ENCODE results near the gene PTPRQ.

DNA sequence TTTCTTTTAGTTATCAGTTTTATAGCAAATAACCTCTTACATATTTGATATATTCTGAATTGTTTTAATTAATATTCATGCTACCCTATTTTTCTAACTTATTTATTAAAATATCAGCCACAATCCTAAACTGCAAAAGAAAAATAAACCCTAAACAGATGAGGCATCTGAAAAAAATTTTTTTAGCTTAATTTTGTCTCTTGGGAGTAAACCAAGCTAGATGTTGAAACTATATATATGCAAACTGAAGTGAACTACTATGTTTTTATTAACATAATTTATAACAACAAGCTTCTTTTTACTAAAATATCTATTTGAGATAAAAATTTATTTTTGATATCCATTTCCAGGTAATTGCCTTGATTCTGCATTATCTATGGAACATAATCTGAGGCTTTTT, 87.6 kb downstream of the PTPRQ start:
- TF ChIP-seq, protein P1, sequence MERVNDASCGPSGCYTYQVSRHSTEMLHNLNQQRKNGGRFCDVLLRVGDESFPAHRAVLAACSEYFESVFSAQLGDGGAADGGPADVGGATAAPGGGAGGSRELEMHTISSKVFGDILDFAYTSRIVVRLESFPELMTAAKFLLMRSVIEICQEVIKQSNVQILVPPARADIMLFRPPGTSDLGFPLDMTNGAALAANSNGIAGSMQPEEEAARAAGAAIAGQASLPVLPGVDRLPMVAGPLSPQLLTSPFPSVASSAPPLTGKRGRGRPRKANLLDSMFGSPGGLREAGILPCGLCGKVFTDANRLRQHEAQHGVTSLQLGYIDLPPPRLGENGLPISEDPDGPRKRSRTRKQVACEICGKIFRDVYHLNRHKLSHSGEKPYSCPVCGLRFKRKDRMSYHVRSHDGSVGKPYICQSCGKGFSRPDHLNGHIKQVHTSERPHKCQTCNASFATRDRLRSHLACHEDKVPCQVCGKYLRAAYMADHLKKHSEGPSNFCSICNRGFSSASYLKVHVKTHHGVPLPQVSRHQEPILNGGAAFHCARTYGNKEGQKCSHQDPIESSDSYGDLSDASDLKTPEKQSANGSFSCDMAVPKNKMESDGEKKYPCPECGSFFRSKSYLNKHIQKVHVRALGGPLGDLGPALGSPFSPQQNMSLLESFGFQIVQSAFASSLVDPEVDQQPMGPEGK (CRISPR knock-in tag; IDR thresholded peaks at IDR 0.05; ENCODE audit: borderline replicate concordance): no peak
- TF ChIP-seq RARB (CRISPR knock-in tag; IDR thresholded peaks at IDR 0.05): no peak
- TF ChIP-seq ISL1 (CRISPR knock-in tag; IDR thresholded peaks at IDR 0.05): no peak
- TF ChIP-seq ARNTL (CRISPR knock-in tag; IDR thresholded peaks at IDR 0.05; ENCODE audit: borderline replicate concordance, low read depth): no peak
- no peak for TF ChIP-seq TCF4 (CRISPR knock-in tag; IDR thresholded peaks at IDR 0.05; ENCODE audit: borderline replicate concordance)
- no peak for TF ChIP-seq ESRRG (CRISPR knock-in tag; IDR thresholded peaks at IDR 0.05)
- TF ChIP-seq ZFP3 (CRISPR knock-in tag; IDR thresholded peaks at IDR 0.05): no peak
- TF ChIP-seq ZNF565 (CRISPR knock-in tag; conservative IDR thresholded peaks at IDR 0.05; ENCODE audit: low read depth): no peak
